WI38 (cell line): Measurements from ENCODE around the gene KCNH1.

Source experiments
- H3K4me3 ChIP-seq: 2 replicates; pipeline ENCODE4 v1.5.1; 2011; ENCODE audit warnings: low read depth, mild to moderate bottlenecking, control low read depth, low read length
- TF ChIP-seq, protein P1 (sequence below): IDR thresholded peaks from 2 replicates; pipeline ENCODE4 v1.5.1; 2012; ENCODE audit warnings: low read depth, mild to moderate bottlenecking, control low read depth, low read length

KCNH1 gene

DNA sequence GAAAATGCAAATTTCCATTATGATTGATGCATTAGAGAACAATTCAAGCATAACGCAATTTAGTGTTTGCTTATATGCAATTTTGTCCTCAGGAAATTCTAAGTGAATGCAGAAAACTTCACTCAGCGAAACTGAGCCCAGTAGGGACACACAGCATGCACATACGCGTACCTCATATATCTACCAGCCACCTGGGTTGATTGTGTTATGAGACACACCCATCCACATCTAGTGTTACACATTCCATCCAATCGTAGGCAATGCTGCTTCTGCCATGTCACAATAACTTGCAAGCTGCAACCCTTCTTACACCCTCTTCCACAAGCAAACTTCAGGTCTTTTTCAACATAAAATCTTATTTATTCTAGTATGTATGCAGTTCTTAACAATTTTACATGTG, 492.4 kb downstream of the KCNH1 start:
- TF ChIP-seq, protein P1, sequence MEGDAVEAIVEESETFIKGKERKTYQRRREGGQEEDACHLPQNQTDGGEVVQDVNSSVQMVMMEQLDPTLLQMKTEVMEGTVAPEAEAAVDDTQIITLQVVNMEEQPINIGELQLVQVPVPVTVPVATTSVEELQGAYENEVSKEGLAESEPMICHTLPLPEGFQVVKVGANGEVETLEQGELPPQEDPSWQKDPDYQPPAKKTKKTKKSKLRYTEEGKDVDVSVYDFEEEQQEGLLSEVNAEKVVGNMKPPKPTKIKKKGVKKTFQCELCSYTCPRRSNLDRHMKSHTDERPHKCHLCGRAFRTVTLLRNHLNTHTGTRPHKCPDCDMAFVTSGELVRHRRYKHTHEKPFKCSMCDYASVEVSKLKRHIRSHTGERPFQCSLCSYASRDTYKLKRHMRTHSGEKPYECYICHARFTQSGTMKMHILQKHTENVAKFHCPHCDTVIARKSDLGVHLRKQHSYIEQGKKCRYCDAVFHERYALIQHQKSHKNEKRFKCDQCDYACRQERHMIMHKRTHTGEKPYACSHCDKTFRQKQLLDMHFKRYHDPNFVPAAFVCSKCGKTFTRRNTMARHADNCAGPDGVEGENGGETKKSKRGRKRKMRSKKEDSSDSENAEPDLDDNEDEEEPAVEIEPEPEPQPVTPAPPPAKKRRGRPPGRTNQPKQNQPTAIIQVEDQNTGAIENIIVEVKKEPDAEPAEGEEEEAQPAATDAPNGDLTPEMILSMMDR = no peak
- H3K4me3 ChIP-seq = no peak overlapping the region

DNA sequence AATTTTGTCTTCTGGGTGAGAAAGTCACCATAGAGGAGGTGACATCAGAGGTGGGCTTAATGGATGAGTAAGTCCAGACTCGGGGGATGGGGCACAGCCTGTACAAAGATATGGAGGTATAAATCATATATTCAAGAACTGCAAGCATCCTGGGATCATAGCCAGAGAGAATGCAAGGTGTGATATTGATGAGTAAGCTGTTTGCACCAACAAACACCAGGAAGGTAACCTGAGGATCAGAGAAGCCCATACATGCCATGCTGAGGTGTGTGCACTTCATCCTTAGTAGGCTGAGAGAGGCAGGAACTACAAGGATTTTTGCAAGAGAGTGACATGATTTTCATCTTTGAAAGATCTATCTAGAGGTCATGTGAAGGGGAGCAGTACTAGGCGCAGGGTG, 498.8 kb downstream of the KCNH1 start:
- no peak overlapping the region for H3K4me3 ChIP-seq
- TF ChIP-seq, protein P1 = no peak

DNA sequence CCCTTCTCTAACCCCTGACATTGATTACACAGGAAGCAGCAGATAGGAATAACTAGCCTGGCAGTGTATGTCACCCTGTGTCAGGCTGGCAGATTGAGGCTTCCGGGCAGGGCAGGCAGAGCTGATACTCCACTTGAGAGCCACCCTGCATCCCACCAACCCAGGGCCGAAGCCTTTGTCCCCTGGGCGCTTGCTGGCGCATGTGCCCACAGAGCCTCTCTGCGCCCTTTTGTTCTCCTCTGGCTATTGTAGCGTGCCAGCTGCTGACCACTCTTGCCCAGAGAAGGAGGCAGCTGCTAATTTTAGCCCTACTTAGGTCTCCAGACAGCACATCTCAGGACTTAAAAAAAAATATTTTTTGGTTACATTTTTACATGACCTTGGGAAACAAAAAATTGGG, 500.3 kb downstream of the KCNH1 start:
- TF ChIP-seq, protein P1 = no peak
- H3K4me3 ChIP-seq = no peak overlapping the region

DNA sequence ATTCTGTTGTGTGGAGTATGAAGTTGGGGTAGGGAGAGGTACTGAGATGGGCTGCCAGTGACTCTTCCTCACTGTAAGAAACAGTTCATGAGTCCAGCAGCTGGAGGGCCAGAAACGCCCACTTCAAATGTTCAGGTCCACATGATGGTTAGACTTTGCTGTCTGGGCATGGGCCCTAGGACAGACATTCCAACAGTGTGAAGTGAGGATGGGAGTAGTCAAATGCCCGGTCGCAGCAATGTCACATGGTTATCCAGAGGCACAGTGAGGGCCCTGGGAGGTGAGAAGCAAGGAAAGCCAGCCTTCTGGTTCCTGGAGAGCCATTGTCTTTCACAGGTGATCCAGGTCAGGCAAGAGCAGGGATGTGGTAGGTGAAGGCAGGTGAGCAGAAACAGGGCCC, 500.8 kb downstream of the KCNH1 start:
- TF ChIP-seq, protein P1 = no peak
- no peak overlapping the region for H3K4me3 ChIP-seq

DNA sequence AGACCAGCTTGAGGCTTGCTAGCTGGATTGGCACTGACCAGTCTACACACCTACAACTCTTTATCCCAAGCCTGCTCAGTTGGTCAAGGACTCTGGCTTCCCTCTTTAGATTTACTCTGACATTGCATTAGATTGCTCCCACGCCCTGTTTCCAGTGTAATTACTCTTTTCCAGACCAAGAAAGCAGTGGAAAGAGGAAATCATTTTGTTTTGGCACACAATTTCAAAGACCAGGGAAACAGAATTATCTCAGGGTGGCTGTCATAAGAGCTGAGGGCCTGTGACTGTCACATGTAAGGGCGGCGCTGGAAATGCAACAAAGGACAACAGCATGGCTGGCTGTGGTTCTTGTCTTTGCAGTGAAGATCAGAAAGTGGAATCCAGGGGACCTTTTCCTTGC, 502.5 kb downstream of the KCNH1 start:
- TF ChIP-seq, protein P1 = no peak
- no peak overlapping the region for H3K4me3 ChIP-seq

DNA sequence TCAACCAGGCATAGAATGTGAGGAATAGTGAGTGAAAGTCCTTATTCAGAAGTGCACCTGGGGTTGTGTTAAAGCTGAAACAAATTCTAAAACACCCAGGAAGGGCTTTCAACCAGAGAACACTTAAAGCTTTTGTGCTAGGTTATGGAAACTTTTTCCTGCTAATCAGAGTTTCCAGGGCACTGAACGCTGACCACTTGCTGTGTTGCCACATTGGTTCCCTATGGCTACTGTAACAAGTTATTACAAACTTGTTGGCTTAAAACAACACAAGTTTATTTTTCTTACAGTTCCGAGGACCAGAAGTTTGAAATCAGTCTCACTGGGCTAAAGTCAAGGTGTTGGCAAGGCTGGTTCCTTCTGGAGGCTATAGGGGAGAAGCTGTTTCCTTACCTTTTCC, 504.7 kb downstream of the KCNH1 start:
- no peak overlapping the region for H3K4me3 ChIP-seq
- TF ChIP-seq, protein P1 = no peak

DNA sequence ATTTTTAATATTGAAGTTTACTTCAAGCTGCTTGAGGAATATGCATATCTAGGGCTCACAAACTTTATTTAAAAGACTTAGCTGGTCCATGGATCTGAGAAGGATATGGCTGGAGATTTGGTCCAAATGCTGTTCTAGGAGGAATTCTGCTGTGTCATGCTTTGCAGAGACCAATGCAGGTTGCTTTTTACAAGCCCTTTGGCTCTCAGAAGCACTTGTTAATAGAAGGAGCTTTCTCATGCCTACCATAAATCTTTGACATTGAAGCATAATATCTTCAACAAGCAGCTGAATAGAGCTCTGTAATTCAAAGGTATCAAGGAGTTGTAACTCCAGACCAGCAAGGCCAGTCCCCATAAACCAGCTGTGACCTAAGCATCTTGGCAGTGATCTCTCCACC, 506.2 kb downstream of the KCNH1 start:
- TF ChIP-seq, protein P1 = no peak
- no peak overlapping the region for H3K4me3 ChIP-seq
